Measurements from ENCODE around the gene ACOT7. TPM values are rescaled to one million over a fixed set of nuclear protein-coding genes. Genes with fewer than 3 reads are reported as not detected.
A peak's percentile ranks its signal among the peaks of the same experiment; 100 is the strongest.

Gene ACOT7, protein sequence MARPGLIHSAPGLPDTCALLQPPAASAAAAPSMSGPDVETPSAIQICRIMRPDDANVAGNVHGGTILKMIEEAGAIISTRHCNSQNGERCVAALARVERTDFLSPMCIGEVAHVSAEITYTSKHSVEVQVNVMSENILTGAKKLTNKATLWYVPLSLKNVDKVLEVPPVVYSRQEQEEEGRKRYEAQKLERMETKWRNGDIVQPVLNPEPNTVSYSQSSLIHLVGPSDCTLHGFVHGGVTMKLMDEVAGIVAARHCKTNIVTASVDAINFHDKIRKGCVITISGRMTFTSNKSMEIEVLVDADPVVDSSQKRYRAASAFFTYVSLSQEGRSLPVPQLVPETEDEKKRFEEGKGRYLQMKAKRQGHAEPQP
- total RNA-seq (2021) (62.2 and 70.2 TPM in 2 replicates), Bru-seq, nascent RNA (percentile 61 among the genes with signal in this experiment), BruChase-seq, experiment 1, labeled RNA remaining after a 2-hour chase (percentile 39 among the genes with signal in this experiment), BruChase-seq, experiment 2, labeled RNA remaining after a 6-hour chase (percentile 52 among the genes with signal in this experiment)
- long read RNA-seq, transcript ACOT7-204 (9 exons, 1,614 nt), result minor isoform, 28 of 95 reads
- long read RNA-seq, transcript ACOT7-210 (9 exons, 1,403 nt), result major isoform, 48 of 95 reads
- long read RNA-seq, transcript ACOT7-202 (9 exons, 1,813 nt), result minor isoform, 7 of 95 reads
- long read RNA-seq, partial matches to known transcripts, result 8 of 95 reads
- long read RNA-seq, other reads (novel, unspliced or antisense), result 4 of 95 reads

DNA sequence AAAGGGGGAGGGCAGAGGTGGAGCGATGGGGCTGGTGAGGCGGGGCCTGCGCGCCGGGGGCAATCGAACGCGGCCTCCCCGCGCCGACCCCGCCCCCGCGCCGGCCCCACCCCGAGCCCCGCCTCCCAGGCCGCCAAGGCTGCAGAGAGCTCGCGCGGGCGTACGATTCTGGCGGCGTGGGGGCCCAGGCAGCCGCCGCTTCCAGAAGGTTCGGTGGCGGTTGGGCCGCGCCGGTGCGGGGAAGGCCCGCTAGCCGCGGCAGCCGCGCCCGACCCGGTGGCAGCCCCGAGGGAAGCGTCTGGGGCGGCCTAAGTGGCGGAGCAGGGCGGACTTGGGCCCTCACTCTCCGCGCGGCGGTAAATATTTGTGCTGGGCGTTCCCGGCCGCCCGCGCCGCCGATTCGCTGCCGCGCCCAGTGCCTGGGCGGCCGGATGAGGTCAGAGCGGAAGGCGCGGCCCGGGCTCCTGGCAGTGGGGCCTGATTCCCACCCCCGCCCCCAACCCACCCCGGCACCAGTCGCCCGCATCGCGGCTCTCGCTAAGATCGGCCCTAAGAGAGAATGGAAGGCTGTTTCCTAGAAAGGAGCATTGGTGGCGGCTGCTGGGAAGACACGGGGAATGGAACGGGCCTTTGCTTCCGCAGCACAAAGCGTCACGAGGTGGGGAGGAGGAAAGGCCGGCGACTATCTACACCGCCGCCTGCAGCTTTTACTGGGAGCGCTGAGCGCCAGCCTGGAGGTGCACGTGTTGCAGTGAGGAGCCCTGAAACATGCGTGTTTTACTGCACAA lies at the start of gene ACOT7:
Gene ACOT7 (minus strand): TSS at position 368 of the 788 bp plus-strand sequence. CDS start 368 bp downstream, outside the sequence.
- H3K4me2 ChIP-seq, result peak within 1 kb of the TSS; percentile 92
- no TSS peak for BruUV-seq (replicated peaks)
- ChIA-PET CTCF (interaction anchor here (0.5 to 1.2 kb wide), 4 partner anchors 32 to 1122 kb away, joined by 3 to 14 read pairs (median 7); no protein-coding TSS in a partner anchor), POLR2A (ENCODE audit: unreplicated experiment) (interaction anchor here (0.6 to 0.7 kb wide), 6 partner anchors 9 to 1422 kb away, joined by 6 to 17 read pairs (median 10); no protein-coding TSS in a partner anchor)
- peaks cover 4% of the 10 kb centered on the region; the same call in 1 of the 2 replicates for H3K4me1 ChIP-seq (replicated peaks; ENCODE audit: insufficient read depth)
- peak within 1 kb of the TSS; percentile 60 for H3K4me3 ChIP-seq
- TF ChIP-seq, protein P1, sequence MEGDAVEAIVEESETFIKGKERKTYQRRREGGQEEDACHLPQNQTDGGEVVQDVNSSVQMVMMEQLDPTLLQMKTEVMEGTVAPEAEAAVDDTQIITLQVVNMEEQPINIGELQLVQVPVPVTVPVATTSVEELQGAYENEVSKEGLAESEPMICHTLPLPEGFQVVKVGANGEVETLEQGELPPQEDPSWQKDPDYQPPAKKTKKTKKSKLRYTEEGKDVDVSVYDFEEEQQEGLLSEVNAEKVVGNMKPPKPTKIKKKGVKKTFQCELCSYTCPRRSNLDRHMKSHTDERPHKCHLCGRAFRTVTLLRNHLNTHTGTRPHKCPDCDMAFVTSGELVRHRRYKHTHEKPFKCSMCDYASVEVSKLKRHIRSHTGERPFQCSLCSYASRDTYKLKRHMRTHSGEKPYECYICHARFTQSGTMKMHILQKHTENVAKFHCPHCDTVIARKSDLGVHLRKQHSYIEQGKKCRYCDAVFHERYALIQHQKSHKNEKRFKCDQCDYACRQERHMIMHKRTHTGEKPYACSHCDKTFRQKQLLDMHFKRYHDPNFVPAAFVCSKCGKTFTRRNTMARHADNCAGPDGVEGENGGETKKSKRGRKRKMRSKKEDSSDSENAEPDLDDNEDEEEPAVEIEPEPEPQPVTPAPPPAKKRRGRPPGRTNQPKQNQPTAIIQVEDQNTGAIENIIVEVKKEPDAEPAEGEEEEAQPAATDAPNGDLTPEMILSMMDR (conservative IDR thresholded peaks at IDR 0.05), result no peak
- TF ChIP-seq EZH2 (IDR thresholded peaks at IDR 0.05; ENCODE audit: low read depth), result no peak
- H3K27me3 ChIP-seq (ENCODE audit: insufficient read depth, low read depth), result no peaks in the 10 kb centered on the region
- peaks cover 35% of the 10 kb centered on the region for H3K79me2 ChIP-seq (ENCODE audit: low read depth)
- intact Hi-C loops (cut with micrococcal nuclease; ENCODE audit: unreplicated experiment), result loop anchor here (2.0 kb wide), 1 partner anchor 35 kb away; no protein-coding TSS in a partner anchor
- no peaks in the 10 kb centered on the region for H4K20me1 ChIP-seq (ENCODE audit: insufficient read depth)
- H2AFZ ChIP-seq, result peak within 1 kb of the TSS; percentile 81
- H3K27ac ChIP-seq, result peak within 1 kb of the TSS; percentile 69
- no peaks in the 10 kb centered on the region for H3K9me3 ChIP-seq (ENCODE audit: insufficient read depth, low read depth)
- no peaks in the 10 kb centered on the region for H3K9me2 ChIP-seq (ENCODE audit: insufficient read depth)
- no peaks in the 10 kb centered on the region for H3F3A ChIP-seq (ENCODE audit: insufficient read depth, low read depth)
- no peaks in the 10 kb centered on the region for H3K36me3 ChIP-seq (ENCODE audit: low read depth)
- peak; percentile 69 to 86 for DNase-seq

DNA sequence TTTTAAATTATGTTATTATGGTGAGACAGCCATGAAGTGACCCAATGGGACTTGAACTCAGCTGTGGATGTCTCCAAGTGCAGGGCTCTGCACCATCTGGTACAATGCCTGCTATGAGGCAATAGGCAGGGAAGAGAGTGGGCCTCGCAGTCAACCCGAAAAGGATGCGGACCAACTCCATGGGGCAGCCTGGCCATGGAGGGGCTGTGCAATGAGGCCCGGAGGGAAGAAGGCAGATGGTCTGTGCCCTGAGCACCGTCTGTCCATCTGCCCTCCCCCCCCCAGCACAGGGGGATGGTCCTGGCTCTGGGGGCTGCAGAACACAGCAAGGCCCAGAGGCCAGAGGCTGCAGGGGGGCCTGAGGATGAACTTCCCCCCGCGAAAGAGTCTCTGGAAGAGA lies 48.0 kb upstream of the ACOT7 start:
- Histone ChIP-seq H3K36me3 (ENCODE audit: low read depth) (no peaks in the 10 kb centered on the region), H3K4me1 (replicated peaks; ENCODE audit: insufficient read depth) (no peaks in the 10 kb centered on the region), H3K27me3 (ENCODE audit: insufficient read depth, low read depth) (no peaks in the 10 kb centered on the region), H2AFZ (no peak overlapping the region), H3K79me2 (ENCODE audit: low read depth) (no peaks in the 10 kb centered on the region), H3K4me2 (no peak overlapping the region), H4K20me1 (ENCODE audit: insufficient read depth) (no peaks in the 10 kb centered on the region), H3K9me3 (ENCODE audit: insufficient read depth, low read depth) (no peaks in the 10 kb centered on the region), H3K27ac (no peak overlapping the region), H3K4me3 (no peak overlapping the region), H3F3A (ENCODE audit: insufficient read depth, low read depth) (peaks cover 10% of the 10 kb centered on the region; the same call in 1 of the 2 replicates), H3K9me2 (ENCODE audit: insufficient read depth) (no peaks in the 10 kb centered on the region)
- intact Hi-C loops (cut with micrococcal nuclease; ENCODE audit: unreplicated experiment), result no loop called here
- ChIA-PET CTCF (interaction anchor here (0.7 kb wide), 1 partner anchor 39 kb away, joined by 4 read pairs; no protein-coding TSS in a partner anchor), POLR2A (ENCODE audit: unreplicated experiment) (no interaction called here)
- no peak for DNase-seq
- TF ChIP-seq, protein P1 (conservative IDR thresholded peaks at IDR 0.05), result no peak
- no peak for TF ChIP-seq EZH2 (IDR thresholded peaks at IDR 0.05; ENCODE audit: low read depth)
- BruUV-seq (replicated peaks), result no TSS peak
